HUES6 (cell line): ENCODE measurements around the gene PLEKHH1.
A peak's percentile ranks its signal among the peaks of the same experiment; 100 is the strongest.

ENCODE experiments used
- H3K27ac ChIP-seq: 2 replicates; pipeline ENCODE4 v1.7.0; 2013; ENCODE audit warnings: low read depth, mild to moderate bottlenecking, low read length, inconsistent platforms
- H3K27me3 ChIP-seq: 2 replicates; pipeline ENCODE4 v1.6.1; 2013; ENCODE audit warnings: low read length; ENCODE audit not compliant: control insufficient read depth, insufficient read depth
- H3K36me3 ChIP-seq: 2 replicates; pipeline ENCODE4 v1.6.1; 2013; ENCODE audit warnings: low read length; ENCODE audit not compliant: control insufficient read depth, insufficient read depth
- H3K4me1 ChIP-seq: 2 replicates; pipeline ENCODE4 v1.6.1; 2013; ENCODE audit warnings: low read length; ENCODE audit not compliant: control insufficient read depth, insufficient read depth
- H3K4me3 ChIP-seq: 2 replicates; pipeline ENCODE4 v1.5.1; 2013; ENCODE audit warnings: low read depth, low read length
- H3K9ac ChIP-seq: one replicate; pipeline ENCODE4 v1.6.1; 2013; ENCODE audit warnings: mild to moderate bottlenecking, low read length
- H3K9me3 ChIP-seq: 2 replicates; pipeline ENCODE4 v1.6.1; 2013; ENCODE audit warnings: low read depth, low read length; ENCODE audit not compliant: control insufficient read depth, insufficient read depth

Gene PLEKHH1

GRCh38 chr14:67532998-67533753 is at the start of gene PLEKHH1:
Gene PLEKHH1 (plus strand): TSS chr14:67533290. CDS start chr14:67541868, 8,578 bp downstream.
- Histone ChIP-seq H3K9ac (peak within 1 kb of the TSS; percentile 71), H3K4me3 (peak within 1 kb of the TSS; percentile 80), H3K27ac (peak within 1 kb of the TSS; percentile 55; the same call in 1 of the 2 replicates), H3K36me3 (no peaks in the 10 kb centered on the region), H3K27me3 (no peaks in the 10 kb centered on the region), H3K4me1 (peaks cover 10% of the 10 kb centered on the region; the same call in 1 of the 2 replicates), H3K9me3 (no peaks in the 10 kb centered on the region)

- no peak overlapping the region for H3K9ac ChIP-seq
- no peaks in the 10 kb centered on the region for H3K27me3 ChIP-seq
- no peaks in the 10 kb centered on the region for H3K9me3 ChIP-seq
- H3K27ac ChIP-seq, result no peak overlapping the region
- no peak overlapping the region for H3K4me3 ChIP-seq
- peaks cover 4% of the 10 kb centered on the region; the same call in 1 of the 2 replicates for H3K4me1 ChIP-seq
- no peaks in the 10 kb centered on the region for H3K36me3 ChIP-seq
Measured at GRCh38 chr14:67483579-67484285, 49.4 kb upstream of the PLEKHH1 start.

DNA sequence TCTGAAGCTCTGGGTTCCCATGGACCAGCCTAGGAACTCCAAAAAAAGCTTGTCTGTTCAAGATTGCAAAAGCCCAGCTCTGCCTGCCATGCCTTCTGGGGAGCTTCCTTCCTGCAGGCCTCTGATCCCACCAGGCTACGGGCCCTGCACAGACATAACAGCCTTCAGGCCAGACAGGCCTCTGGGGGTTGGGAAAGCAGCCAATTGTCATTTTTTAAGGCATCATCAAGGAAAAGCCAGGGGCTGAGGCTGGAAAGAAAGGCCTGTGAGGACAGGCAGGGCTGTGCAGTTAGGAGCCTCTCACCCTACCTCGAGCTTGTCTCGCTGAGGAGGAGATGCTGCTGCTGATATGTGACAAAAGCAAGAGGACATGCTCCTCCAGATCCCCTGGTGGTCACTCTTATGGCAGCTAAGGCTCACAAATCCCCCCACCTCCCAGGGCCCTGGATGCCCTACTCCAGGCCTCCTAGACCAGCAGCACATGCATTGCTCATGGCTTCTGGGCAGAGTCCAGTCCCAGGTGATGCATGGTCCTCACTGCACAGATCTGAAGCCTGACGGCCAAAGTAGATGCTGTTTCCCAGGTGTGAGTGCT is 47.5 kb upstream of the PLEKHH1 start:
- Histone ChIP-seq H3K27ac (no peak overlapping the region), H3K9me3 (no peaks in the 10 kb centered on the region), H3K4me3 (no peak overlapping the region), H3K27me3 (no peaks in the 10 kb centered on the region), H3K36me3 (no peaks in the 10 kb centered on the region), H3K4me1 (peaks cover 4% of the 10 kb centered on the region; the same call in 1 of the 2 replicates), H3K9ac (no peak overlapping the region)

- Histone ChIP-seq H3K9ac (no peak overlapping the region), H3K27ac (no peak overlapping the region)
Measured at GRCh38 chr14:67486890-67487289, 46.2 kb upstream of the PLEKHH1 start.

DNA sequence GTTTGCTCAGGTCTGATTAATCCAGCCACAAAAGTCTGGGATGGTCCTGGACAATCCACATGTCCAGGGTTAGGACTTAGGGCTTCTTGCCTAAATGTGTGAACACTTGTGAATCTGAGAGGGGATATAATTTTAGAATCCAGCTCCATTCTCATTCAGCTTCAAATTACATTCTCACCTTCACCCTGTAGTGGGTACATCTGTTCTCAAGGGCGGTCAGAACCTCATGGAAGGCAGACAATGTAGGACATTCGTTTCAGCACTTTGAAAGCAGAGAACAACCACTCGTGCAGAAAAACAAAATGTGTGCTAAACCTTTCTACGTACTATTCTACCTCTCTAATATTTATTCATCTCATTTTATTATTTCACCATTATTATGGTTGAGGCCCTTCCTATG is 45.8 kb upstream of the PLEKHH1 start:
- peaks cover 1% of the 10 kb centered on the region; the same call in 1 of the 2 replicates for H3K9me3 ChIP-seq
- H3K27ac ChIP-seq, result no peak overlapping the region
- H3K4me1 ChIP-seq, result peaks cover 20% of the 10 kb centered on the region
- H3K9ac ChIP-seq, result no peak overlapping the region
- no peaks in the 10 kb centered on the region for H3K36me3 ChIP-seq
- no peaks in the 10 kb centered on the region for H3K27me3 ChIP-seq
- H3K4me3 ChIP-seq, result no peak overlapping the region

More at GRCh38 chr14:67486890-67487289, 46.2 kb upstream of the PLEKHH1 start:
- Histone ChIP-seq H3K9me3 (no peaks in the 10 kb centered on the region), H3K4me1 (peaks cover 15% of the 10 kb centered on the region), H3K27me3 (no peaks in the 10 kb centered on the region), H3K4me3 (no peak overlapping the region), H3K36me3 (no peaks in the 10 kb centered on the region)

- H3K4me1 ChIP-seq, result peaks cover 20% of the 10 kb centered on the region
- H3K27ac ChIP-seq, result no peak within 1 kb of the TSS
- no peak within 1 kb of the TSS for H3K9ac ChIP-seq
- H3K4me3 ChIP-seq, result no peak within 1 kb of the TSS
- H3K27me3 ChIP-seq, result no peaks in the 10 kb centered on the region
- peaks cover 10% of the 10 kb centered on the region for H3K9me3 ChIP-seq
- H3K36me3 ChIP-seq, result no peaks in the 10 kb centered on the region
Measured at GRCh38 chr14:67487937-67488893, 44.9 kb upstream of the PLEKHH1 start, which contains the start of gene TMEM229B. Gene TMEM229B (minus strand): TSS chr14:67488721. CDS start chr14:67473923, 14,798 bp downstream.

- Histone ChIP-seq H3K4me3 (no peak overlapping the region), H3K4me1 (peaks cover 16% of the 10 kb centered on the region), H3K27ac (no peak overlapping the region), H3K9ac (no peak overlapping the region), H3K27me3 (no peaks in the 10 kb centered on the region), H3K36me3 (no peaks in the 10 kb centered on the region), H3K9me3 (peaks cover 24% of the 10 kb centered on the region)
Measured at GRCh38 chr14:67490196-67490595, 42.9 kb upstream of the PLEKHH1 start.

- H3K27me3 ChIP-seq, result no peaks in the 10 kb centered on the region
- 0 out of 2 replicates have a peak overlapping the region, but pooled peaks have one; percentile 5 for H3K4me3 ChIP-seq
- peaks cover 16% of the 10 kb centered on the region for H3K4me1 ChIP-seq
- H3K9me3 ChIP-seq, result peaks cover 24% of the 10 kb centered on the region
- no peaks in the 10 kb centered on the region for H3K36me3 ChIP-seq
- peak overlapping the region; percentile 24 for H3K9ac ChIP-seq
- 0 out of 2 replicates have a peak overlapping the region, but pooled peaks have one; percentile 1 for H3K27ac ChIP-seq
Measured at GRCh38 chr14:67491285-67491684, 41.8 kb upstream of the PLEKHH1 start.

GRCh38 chr14:67491741-67492507 is 41.2 kb upstream of the PLEKHH1 start:
- Histone ChIP-seq H3K27me3 (no peaks in the 10 kb centered on the region), H3K9me3 (peaks cover 24% of the 10 kb centered on the region), H3K36me3 (no peaks in the 10 kb centered on the region), H3K9ac (peak overlapping the region; percentile 24), H3K4me1 (peaks cover 16% of the 10 kb centered on the region), H3K27ac (0 out of 2 replicates have a peak overlapping the region, but pooled peaks have one; percentile 1), H3K4me3 (0 out of 2 replicates have a peak overlapping the region, but pooled peaks have one; percentile 5)
